Myocyte (in vitro differentiated cells): ENCODE measurements around the gene CD63. TPM values are rescaled to one million over a fixed set of nuclear protein-coding genes. Genes with fewer than 3 reads are reported as not detected.
A peak's percentile ranks its signal among the peaks of the same experiment; 100 is the strongest.

Experiments used
- DNase-seq: peaks from one replicate; pipeline ENCODE4 v3.0.0-alpha.2; 2012; ENCODE audit warnings: low read depth
- total RNA-seq: library from RNA; depleted of rRNA; stranded (reverse); fragments of >200 nt; gene quantifications from 2 replicates; pipeline ENCODE4 v1.2.3, GENCODE V29; 2014

CD63 gene
- total RNA-seq, 1 donor from 2014 or later: 2,632 TPM

DNA sequence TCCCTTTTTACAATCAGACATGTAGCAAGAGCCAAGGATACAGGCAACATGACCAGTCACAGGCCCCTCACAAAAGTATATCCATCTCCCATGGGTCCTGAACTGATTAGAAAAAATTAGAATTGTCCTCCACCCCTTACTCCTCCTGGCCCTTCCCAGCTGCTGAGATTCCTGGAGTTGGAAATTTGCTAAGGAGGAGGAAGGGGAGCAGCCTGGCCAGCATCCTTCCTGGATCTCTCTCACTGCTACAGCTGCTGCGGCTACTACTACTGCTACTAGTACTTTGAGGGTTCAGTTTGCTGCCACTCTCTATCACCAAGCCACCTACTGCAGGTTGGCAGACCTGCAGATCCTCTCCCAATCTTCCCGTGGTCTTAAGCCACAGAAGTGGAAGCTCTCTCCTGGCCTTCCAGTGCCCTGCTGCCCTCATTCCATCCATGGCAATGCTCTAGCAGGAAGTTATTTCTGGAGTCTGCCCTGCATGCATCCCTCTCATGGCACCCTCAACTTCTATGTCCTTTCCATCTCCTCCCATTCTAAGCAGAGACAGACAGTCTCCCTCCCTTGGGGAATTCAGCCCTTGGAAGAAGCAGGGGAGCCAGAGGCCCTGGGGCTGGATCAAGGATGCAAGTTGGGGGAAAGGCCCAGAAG lies 22.1 kb downstream of the CD63 start:
- peak; percentile 41 for DNase-seq

DNA sequence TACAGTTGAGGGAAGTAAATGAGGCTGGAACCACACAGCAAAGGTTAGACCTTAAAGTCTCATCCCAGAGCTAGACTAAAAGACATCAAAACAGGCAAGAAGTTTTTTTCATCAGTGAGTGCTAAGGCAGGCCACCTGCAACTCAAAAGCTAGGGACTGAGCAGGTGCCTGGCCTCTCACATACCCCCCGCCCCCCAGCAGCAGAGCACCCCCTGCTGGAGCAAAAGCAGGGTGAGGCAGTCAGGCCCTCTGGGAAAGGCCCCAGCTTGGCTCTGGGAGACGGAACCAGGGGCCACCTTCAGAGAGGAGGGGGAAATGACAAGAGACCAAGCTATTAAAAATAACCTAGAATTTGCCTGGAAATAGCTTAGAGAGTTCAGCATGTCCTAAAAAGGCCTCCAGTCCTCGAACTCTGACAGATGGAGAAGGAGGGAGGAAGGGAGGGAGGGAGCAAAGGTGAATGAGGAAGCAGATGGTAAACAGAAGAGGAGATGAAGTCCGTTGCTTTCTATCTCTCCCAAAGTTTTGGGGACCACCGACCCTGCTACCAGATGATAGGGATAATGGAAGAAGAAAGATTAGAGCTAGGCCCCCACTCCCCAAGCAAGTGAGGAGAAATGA lies 22.9 kb downstream of the CD63 start:
- DNase-seq: peak; percentile 87

DNA sequence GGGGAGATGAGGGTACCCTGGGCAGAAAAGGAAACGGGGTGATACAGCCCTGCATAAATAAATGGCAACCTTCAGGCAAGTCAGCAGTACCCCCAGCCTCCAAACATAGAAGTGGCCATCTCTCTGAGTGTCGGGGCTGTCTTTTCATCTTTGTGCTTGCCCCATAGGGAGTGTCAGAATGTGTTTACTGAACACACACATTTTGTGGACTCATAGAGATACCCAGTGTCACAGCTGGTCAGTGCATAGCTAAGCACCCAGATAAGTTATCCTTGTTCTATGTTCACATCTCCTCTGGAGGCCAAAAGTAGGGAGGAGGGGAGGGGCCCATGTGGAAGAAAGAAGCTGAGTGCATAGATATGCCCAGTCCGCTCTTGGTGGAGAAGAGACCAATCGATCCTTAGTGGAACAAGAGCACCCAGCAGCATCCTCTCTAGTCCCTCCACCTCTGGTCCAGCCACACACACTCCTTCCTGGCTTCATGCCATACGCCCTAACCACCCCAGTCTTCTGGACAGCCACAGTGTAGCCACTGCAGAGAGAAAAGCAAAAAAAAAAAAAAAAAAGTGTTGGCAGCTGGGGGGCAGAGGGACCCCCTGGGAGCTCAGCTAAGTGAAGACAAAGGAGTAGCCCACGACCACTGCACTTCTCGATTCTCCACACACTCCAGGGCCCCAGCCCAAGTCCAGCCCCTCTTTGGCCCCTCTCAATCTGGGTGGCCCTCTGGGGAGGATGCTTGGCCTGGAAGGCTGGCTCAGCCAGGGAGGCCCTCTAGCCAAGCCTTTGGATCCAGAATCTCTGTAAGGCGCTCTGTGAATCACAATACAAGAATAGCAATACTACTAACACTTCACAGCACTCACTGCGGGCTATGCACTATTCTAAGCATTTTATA lies 23.7 kb downstream of the CD63 start:
- DNase-seq: peak; percentile 75

DNA sequence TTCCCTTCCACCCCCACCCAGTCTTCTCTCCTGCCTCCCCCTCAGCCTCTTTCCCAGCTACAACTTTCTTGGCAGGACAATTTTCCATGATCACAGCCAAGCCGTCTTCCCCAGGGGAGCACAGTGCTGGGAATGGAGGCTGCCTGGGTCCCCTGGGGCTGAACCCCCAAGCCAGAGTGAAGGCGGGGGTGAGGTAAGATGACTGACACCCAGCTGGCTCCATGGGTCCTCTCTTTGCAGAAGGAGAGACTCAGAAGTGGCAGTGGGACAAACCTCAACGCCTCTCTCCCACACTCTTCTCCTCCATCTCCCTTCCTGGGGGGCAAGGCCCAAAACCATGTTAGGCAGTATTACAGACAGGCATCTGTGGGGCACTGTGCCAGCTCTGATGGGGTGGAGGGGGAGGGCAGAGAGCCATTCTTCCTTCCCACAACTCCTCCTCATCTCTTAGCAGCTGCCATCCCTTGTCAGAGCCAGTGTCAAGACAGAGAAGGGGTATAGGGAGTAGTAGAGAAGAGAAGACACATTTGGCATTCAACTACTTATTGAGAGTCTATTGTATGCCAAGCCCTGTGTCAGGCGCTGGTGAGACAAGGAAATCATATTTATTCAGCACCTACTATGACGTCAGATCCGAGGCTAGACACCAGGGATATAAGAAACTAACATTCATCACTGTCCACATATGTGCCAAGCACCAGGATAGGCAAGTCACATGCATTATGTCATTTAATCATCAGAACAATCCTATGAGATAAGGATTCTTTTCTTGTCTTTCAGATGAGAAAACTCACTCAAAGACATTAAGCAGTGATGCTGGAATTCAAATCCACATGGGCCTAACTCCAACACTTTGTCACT lies 24.7 kb downstream of the CD63 start:
- DNase-seq: peak; percentile 100

DNA sequence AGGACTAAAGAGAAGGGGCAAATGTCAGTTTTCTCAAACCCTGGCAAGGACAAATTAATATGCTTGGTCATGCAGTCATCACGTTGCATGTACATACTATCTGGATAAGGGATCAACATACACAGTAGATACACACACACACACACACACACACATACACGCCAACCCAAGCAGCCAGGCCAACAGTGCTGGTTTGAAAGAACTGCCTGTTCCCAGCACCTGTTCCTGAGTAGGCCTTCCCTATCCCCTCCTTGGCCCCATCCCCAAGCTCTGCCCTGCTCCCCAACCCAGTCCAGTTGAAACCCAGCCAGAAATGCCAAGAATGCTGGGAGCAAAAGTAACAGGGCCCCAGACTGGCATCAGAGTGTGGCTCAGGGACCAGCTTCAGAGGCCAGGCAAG lies 25.5 kb downstream of the CD63 start:
- DNase-seq: peak; percentile 99

DNA sequence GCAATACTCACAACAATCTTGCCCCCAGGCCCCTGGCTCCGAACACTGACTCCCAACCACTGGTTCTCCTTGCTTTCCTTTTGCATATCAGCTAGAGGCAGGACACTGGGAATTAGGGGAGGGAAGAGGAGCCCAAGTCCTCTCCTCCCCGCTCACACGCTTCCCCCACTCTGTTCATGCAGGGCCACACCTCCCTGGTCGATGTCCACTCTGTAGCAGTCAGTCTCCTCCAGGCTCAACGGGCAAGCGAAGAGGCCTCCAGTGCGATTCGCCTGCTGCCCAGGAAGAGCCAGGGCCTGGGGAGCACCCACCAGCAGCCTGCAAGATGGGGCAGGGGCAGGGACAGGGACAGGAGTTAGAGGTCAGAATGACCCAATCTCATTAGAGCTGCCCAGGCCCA lies 25.9 kb downstream of the CD63 start:
- DNase-seq: no peak

DNA sequence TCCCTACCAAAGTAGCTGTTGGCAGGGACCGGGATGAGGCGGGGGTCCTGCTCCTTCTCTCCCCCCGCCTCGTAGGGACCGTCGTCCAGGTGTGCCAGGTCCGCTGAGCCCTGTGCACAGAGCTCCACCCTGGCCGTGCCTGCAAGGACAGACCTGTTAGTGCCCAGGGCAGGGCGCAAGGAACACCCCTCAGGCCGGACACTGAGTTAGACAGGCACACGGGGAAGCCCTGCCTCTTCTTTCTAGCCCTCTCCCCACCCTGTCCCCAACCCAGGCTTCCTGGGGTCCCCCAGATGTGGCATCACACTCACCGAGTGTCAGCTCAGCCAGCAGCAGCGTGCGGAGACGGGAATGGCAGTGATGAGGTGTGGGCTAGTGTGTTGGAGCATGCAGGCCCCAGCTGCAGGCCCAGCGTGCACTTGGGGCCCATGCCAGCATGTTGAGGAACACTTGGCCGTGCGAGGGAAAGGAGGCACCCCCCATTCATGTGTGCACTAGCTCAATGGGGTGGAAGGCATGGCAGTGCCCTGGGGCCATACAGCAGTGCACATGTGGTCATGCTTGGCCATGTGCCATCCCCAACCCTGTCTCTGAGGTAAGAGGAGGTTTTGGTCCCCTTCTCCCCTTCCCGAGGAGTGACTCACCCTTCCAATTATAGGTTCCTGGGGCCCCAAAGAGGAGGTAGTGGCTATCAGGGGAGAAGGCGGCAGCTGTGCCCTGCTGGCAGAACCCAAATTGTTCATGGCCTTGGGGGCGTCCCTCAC lies 28.4 kb downstream of the CD63 start:
- DNase-seq: peak; percentile 94

DNA sequence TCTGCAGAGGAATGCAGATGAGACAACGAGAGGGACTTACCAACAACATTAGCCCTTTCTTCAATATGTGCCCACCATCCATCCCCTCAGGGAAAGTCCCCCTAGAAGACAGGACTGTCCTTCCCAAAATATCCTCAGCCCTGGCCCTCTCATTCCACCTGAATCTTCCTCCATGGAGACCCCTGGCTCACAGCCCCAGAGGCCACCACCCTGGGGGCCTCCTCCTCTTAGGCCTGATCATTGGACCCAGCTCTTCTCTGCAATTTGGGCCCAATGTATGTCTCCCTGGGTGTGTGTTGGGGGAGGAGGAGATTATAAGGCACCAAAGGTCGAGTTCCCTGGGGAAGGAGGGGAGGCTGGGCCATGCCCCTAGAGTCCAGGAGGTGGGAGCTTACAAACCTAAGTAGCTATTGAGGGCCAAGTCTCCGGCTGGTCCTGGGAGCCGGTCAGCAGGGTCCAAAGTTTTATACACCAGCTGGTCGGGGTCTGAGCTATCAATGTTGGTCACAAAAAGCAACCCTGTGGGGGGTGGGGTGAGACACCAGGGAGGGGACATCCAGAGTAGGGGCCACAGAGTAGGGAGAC lies 29.2 kb downstream of the CD63 start:
- DNase-seq: no peak

DNA sequence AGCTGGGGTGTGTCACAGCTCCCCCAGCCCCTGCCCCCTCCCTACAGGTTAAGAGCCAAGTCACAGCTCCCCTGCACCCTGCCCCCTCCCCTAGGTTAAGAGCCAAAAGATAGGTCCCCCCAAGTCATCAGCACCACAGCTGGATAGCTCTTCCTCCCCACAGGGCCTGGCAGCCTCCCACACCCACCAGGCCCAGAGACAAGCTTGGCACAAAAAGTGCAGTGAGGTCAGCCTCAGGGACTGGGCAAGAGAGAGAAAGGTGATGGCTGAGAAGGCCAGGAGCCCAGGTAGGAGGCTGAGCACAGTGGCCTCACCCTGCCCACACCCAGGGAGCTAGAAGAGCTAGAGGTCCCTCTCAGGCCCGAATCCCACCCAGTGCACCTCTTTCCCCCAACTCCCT lies 29.8 kb downstream of the CD63 start:
- DNase-seq: no peak

DNA sequence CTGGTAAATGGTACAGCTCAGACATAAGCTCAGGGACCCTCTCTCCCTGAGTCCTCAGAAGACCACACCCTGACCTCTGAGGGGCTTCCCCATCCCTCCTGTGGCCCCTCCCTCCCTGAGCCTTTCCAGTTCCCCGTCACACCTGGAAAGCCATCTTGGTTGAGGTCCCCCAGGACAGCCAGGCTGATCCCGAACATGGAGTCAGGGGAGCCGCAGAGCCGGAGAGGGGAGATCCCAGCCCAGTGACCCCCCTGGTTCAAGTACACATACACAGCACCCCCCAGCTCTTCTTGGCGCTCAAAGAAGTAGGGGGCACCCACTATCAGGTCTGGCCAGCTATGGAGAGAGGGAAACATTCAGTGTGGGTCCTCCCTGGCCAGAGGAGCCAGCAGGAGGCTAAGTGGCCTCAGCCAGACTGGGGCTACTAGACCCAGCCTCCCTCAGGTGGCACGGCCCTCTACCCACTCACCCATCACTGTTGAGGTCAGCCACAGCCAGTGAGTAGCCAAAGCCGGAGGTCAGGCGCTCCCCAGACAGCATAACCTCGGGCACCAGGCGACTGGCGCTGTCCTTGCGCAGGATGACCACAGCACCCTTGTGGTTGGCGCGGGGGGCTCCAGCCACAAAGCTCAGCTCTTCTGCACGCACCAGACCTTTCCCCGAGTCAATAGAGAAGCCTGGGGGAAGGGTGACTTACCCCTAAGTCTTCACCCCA lies 30.4 kb downstream of the CD63 start:
- no peak for DNase-seq

DNA sequence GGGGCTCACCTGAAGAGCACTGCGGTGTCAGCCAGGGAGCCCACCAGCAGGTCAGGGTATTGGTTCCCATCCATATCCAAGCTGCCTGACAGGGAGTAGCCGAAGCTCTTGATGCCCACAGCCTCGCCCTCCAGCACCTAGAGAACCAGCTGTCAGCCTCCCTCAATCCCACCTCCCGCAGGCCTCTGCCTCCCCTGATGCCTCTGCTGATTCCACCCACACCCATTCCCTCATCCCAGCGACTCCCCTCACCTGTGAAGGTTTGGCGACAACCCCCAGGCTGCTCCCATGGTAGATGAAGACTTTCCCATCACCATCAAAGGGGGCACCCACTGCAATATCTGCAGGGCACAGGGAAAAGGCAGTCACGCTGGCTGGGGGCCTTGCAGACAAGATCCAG lies 31.1 kb downstream of the CD63 start:
- no peak for DNase-seq

DNA sequence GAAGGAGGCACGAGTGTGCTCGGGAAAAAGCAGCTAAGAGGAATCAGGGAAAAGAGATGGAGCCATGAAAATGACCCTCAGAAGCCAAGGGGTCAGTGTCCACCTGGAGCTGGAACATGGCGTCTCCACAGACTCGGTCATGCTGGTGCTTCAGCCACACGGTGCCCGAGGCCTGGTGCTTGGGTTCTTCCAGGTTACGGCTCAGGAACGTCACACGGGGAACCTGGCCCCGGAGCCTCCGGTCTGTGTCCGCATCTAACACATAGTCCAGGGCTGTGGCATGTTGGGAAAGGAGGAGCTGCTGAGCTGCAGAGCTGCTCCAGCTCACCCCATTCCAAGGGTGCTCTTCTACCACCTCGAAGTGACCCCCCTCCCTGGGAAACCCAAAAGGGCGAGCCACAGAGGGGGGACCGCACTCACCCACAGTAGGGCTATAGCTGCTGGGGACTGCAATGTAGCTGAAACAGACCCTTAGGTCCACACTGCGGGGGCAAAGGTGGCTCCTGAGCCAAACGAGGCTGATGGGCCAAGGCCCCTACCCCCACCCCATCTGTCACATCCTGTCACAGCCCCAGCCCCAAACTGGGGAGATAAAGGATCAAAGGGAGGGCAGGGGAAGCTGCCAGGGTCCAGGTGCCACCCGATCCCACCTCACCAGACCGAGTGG lies 31.9 kb downstream of the CD63 start:
- no peak for DNase-seq

DNA sequence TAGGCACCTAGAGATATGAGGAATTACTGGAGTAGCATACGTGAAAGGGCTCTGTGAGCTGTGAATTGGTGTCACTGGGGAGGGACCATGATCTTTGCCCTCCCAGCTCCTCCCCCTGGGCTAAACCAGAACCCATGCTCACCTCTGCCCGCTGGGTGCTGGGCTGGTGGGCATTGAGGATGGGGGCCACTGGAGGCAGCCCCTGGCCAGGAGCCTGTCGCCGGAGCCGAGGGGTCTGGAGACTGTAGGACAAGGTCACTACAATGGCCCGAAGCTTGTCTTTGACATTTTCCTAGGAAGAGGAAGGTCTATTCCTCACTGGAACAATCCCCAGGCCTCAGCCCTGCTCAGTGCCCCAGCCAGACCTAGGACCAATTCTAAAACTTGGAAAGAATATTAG lies 32.7 kb downstream of the CD63 start:
- DNase-seq: no peak

DNA sequence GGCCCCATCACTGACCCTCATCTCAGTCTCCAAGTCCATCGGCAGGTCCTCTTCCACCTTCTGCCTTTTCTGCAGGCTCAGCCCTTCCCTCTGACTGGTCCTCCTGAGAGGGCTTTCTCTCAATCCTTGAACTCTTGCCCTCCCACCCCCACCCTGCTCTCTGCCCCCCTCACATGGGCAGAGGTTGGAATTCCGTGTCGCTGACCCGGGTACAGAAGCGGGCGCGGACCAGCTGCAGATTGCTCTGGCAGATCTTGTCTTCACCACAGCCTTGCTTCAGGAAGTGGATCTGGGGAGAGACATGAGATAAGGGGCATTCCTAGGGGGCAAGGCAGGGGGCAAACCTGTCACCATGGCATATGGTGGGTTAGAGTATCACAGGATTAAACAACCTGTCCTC lies 33.5 kb downstream of the CD63 start:
- no peak for DNase-seq

DNA sequence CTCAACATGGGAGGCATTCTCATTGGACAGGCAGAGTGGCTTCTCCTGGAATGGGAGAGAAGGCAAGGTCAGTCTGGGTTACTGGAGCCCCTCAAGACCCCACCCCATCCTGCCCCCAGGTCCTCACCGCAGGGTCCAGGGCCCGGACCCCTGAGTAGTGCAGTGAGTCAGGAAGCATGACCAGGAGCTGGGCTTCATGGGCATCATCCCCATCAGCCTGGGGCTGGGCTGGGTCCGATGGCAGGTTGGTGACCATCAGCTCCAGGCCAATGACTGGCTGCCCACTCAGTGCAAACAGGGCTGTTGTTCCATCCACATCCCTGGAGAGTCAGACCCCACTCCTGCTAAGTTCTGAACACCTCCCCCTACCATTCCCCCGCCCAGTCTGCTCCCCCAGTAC lies 34.2 kb downstream of the CD63 start:
- no peak for DNase-seq

DNA sequence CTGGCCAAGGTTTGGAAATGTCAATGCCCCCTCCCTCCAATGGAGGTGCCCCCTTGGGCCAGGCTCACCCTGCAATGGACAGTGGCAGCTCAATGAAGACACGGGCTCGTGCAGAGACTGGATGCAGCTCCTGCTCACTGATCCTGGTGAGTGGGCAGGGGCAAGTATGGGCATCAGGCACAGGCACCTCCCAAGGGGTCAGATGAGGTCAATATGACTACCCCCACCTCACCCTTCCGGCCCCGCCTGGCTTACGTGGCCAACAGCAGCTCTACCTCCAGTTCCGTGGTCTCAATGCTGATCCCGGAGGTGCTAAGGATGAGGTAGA lies 34.7 kb downstream of the CD63 start:
- DNase-seq: no peak

DNA sequence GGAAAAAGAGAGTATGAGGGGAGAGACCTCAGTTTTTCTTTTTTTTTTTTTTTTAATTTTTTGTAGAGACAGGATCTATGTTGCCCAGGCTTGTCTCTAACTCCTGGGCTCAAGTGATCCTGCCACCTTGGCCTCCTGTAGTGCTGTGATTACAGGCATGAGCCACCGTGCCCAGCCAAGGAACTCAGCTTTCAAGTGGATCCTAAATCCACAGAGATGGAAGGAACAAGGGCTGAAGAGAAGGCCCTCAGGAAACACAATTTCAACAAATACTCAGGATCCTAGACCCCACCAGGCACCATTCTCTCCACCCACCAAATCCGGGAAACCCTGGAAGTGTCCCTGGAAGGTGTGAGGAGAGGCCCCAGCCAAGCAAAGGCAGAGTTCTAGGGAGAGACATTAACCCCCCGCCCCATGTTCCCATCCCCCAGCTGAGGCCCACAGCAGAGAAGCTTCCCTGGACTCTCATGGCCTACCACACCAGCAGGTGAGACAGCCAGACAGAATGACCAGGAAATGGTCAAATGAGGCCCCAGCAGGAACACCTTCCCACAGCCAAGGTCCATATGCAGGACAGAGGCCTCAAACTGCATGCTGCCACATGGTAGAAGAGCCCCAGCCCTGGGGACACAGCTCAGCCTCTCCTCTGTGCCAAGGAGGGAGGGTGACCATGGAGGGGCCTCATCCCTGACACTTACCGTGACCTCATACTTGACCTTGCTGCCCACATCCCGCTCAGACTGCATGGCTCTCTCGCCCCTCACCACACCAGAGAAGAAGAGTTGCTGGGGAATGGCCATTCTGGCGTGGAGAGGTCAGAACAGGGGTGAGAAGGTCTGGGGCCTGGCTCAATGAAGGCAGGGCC lies 35.3 kb downstream of the CD63 start:
- no peak for DNase-seq

DNA sequence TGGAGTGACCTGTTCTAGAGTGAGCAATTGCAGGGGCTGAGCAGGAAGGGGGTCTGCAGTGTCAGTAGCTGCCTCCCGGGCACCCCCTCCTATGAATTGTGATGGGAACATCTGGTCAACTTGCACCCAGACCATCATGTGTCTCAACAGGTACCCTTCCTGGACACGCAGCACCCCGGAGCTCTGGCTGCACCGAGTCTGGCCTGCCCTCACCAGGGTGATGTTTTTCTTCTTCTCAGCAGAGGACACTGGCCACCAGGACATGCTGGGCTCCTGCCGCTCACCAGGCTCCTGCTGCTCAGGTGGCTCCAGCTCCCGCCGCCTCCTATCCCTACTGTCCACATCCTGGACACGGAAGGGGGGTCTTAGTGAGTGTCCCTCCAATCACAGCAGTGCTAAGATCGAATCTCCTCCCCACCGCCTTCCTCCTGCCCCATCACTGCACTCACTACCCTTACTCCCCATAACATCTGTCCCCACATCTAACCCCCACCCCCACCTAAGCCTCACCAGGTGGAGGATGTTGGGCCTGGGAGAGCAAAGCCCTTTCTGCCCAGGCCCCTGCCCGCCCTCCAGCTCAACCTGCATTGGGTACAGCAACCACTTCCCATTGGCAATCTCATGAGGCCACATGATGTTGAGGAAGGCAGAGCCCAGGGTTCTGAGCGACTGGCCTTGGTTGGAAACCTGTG lies 36.0 kb downstream of the CD63 start:
- DNase-seq: no peak
